Effector CD4-positive, alpha-beta T cell (primary cell): ENCODE measurements around the gene WDR4.
"Not testable (repeated sequence)": the region's sequence is repeated elsewhere in the genome, so short reads cannot be mapped to it uniquely, and the experiment has no call there.

Experiments
- DNase-seq: peaks from one replicate; pipeline ENCODE4 v3.0.0-alpha.2; 2020

Gene WDR4

DNA sequence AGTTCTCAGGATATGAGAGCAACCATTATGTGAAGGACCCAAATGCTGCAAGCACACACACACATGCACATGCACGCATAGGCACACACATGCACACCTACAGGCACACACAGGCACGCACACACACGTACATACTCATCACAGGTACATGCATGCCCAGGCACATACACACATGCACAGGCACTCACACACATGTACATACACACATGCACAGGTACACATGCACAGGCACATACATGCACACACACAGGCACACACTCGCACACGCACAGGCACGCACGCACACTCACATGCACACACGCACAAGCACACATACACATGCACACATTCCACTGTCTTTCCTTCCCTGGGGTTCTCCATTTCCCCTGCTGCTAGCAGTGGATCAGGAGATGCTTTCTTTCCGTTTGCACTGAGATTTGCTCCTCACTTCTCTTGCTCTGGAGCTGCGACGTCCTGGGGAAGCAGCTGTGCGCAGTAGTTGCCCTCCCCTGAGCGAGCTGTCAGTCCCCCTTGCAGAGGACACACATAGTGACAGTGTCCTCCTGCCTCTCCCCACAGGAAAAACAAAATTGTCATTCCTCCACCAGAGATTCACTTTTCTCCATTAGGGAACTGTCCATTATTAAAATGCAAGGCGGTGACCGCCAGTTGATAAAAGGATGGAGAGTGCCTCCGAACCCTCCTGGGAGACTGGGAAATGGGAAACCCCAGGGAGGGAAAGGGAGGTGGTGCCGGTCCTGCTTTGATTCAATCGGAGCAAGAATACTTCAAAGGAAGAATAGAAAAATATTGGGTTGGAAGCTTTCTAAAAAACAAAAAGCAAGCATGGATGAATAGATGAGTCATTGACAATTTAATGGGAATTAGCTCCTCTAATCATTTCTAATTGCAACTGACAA is 69.5 kb downstream of the WDR4 start:
- DNase-seq, result no peak

DNA sequence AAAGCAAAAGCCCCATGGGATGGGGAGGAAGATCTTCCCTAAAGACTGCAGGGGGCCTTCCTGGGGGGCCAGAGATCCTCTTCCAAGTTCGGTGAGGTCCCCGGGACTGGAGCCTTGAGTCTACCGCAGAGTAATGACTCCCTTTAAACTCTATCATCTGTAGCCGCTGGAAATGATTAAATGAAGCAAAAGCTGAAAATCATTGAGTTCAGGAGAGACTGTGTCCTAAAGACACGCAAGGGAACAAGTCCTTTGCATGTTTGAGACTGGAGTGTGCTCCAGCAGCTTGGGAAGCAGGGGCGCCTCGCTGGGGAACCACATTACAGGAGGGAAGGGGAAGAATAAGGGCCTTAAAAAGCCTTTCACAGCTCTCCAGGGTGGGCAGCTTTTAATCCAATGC is 70.2 kb downstream of the WDR4 start:
- DNase-seq, result no peak

DNA sequence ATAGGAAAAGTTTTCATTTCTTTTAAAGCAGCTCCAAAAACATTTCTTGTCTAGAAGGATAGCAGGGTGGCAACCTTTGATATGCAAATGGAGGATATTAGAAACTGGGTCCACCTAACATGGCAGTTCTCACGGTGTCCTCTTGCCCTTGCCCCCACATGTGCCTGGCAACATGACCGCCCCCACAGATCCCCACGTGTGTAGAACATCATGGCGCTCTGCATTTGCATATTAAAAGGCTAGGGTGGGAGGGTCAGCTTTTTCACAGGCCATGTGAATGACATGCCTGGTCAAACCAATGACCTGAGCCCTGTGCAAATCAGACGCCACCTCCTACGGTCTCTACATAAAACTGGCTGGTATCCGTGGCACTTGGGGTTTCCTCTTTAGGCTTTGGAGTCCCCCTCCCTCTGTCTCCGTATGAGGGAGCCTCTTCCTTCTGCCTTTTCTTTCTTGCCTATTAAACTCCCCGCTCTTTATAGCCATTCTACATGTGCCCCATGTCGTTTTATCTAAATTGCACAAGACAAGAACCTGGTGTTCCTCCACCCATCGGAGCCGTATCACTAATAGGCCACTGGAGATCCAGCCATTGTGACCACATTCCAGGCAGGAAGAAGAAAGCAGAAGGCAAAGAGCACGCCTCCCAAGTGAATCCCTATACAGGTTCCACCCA is 71.3 kb downstream of the WDR4 start:
- DNase-seq, result no peak

DNA sequence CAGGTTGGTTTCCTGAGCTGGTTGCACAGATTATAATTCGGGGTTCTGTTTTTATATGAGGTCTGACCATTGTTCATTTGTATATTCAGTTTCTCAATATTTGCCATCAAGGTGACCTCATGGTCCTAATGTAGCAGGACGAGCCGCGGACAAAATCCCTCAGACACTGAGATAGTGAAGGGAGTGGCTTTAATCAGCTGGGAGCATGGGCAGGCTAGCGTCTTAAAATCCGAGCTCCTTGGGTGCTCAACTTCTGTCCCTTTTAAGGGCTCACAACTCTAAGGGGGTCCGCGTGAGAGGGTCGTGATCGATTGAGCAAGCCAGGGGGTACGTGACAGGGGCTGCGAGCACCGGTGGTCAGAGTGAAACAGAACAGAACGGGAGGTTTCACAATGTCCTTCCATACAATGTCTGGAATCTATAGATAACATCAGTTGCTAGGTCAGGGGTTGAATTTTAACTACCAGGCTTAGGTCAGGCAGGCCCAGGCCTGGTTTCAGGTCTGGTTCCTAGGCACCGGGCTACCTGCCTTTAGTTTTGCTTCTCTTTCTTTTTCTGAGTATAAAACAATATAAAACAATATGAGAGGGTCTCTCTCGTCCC is 71.9 kb downstream of the WDR4 start:
- not testable (repeated sequence) for DNase-seq

DNA sequence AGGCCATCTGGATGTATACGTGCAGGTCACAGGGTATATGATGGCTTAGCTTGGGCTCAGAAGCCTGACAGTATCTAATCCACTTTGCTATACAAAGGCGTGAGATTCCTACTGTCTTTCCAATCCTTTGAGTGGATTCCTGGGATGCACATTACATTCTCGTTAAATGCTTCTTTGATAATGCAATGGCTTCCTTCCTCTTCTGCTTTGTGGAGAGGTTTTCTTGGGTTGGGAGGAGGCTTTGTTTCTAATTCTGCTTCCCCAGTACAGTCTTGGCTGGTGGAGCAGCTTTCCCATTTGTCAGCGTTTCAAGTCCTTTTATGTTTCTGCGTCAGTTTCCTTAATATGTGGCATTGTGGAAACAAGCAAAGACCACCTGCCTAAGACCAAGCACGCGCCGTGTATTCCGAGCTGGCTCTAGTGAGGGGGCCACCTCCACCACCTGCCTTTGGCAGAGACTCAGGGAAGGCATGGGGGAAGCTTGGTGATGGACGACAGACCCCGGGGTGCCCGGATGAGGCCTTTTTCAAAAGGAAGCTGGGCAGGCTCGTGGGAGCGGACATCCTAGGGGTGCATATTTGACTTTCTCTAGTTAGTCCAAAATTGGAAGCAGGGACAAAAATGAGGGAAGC is 72.7 kb downstream of the WDR4 start:
- DNase-seq, result no peak

DNA sequence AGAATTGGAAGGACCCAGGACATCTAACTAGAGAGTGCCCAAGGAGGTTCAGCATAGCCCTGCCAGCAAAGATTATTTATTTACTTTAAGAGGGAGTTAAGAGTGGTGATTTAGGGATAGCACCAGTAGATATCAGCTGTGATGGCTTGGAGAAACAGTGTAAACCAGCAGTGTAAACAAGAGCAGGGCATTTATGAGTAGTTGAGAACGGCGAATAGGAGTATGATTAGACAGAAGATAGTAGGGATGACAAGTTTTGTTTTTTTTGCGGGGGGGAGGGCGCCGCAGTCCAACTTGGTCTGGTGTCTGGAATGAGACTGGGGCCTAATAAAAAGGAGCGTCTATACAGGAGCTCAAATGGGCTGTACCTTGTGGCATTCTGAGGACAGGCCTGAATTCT is 77.7 kb downstream of the WDR4 start:
- not testable (repeated sequence) for DNase-seq

DNA sequence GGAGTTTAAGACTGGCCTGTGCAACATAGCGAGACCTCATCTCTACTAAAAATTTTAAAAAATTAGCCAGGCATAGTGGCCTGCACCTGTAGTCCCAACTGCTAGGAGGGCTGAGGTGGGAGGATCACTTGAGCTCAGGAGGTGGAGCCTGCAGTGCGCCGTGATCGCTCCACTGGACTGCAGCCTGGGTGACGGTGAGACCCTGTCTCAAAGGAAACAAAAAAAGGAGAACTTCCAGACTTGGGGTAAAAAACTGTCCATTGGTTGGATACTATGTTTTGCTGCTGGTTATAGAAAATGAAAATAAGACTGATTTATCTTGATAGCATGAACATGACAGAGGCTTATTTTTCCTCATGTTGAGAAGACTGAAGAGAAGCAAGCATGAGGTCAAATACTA is 79.4 kb downstream of the WDR4 start:
- no peak for DNase-seq

DNA sequence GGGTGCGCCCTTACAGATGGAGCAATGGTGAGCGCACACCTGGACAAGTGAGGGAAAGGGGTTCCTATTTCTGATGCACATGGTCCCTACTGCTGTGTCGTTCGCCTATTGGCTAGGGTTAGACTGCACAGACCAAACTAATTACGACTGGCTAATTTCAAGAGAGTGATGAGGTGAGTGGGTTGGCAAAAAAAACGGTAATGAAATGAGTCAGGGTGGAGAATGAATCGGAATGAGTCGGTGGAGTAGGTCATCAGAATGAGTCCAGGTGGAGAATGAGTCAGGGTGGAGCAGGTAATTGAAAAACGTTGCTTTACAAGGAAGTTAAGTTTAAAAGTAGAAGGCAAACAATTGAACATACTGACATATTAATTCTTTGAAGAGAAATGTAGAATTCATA is 79.8 kb downstream of the WDR4 start:
- no peak for DNase-seq
